Heart left ventricle (tissue), 16 donors: ENCODE results near the gene CIC. TPM values are rescaled to one million over a fixed set of nuclear protein-coding genes. Genes with fewer than 3 reads are reported as not detected.
A peak's percentile ranks its signal among the peaks of the same experiment; 100 is the strongest.

Experiments used
- ATAC-seq, 4 donors: fragments of 200-7000 bp; cut with Tn5 transposase; one replicate each; pipeline ENCODE4 v1.9.1; 2020 to 2022; ENCODE audit warnings: moderate library complexity in 4 of 4, mild to moderate bottlenecking in 3 of 4, moderate number of reproducible peaks in 1 of 4
- DNase-seq, 5 donors: peaks; one replicate each; pipeline ENCODE4 v3.0.0-alpha.2; 2020
- H3K27ac ChIP-seq, 12 donors: fragments of 200-600 bp; sonication (generic) in 4 of 12; one replicate each; pipeline versions ENCODE4 v1.5.0 to v1.8.0; 2016 to 2022; ENCODE audit warnings: mild to moderate bottlenecking in 2 of 12
- H3K27me3 ChIP-seq, 9 donors: fragments of 200-600 bp; sonication (generic) in 2 of 9; one replicate each; pipeline versions ENCODE4 v1.5.1 to v1.8.0; 2016 to 2022; ENCODE audit warnings: mild to moderate bottlenecking in 3 of 9
- H3K36me3 ChIP-seq, 9 donors: fragments of 200-600 bp; sonication (generic) in 2 of 9; one replicate each; pipeline versions ENCODE4 v1.5.0 to v1.8.0; 2018 to 2022; ENCODE audit warnings: mild to moderate bottlenecking in 2 of 9
- H3K4me1 ChIP-seq, 12 donors: fragments of 200-600 bp; sonication (generic) in 4 of 12; one replicate each; pipeline versions ENCODE4 v1.5.0 to v1.8.0; 2016 to 2022; ENCODE audit warnings: mild to moderate bottlenecking in 3 of 12
- H3K4me3 ChIP-seq, 12 donors: fragments of 200-600 bp; sonication (generic) in 4 of 12; one replicate each; pipeline versions ENCODE4 v1.5.0 to v1.8.0; 2017 to 2022; ENCODE audit warnings: mild to moderate bottlenecking in 9 of 12, moderate library complexity in 4 of 12
- H3K9me3 ChIP-seq, 12 donors: fragments of 200-600 bp; sonication (generic) in 4 of 12; one replicate each; pipeline versions ENCODE4 v1.5.0 to v1.8.0; 2016 to 2022; ENCODE audit warnings: mild to moderate bottlenecking in 1 of 12
- POLR2A ChIP-seq, 2 donors: fragments of 450-650 bp; IDR thresholded peaks; one replicate each; pipeline ENCODE4 v1.6.1; 2017; ENCODE audit warnings: antibody characterized with exemption in 2 of 2, mild to moderate bottlenecking in 2 of 2, moderate library complexity in 2 of 2
- WGBS, 4 donors: extraction: QIAGEN DNeasy Blood & Tissue Kit in 2 of 4; methylation state at CpG; one replicate each; pipeline versions ENCODE4 v1.1.5 to v1.1.7; 2013 to 2018; 5-methylcytosine and 5-hydroxymethylcytosine counted together
- intact Hi-C, 10 donors: fragments of 100-400 bp; cut with DNase I; formaldehyde crosslinking; loops; one replicate each; pipeline versions ENCODE4 v1.11.1 to v1.14.2; 2022
- polyA plus RNA-seq, 2 donors: library from polyadenylated mRNA; stranded (reverse); fragments of 200-250 nt; gene quantifications; one replicate each; pipeline ENCODE4 v1.2.3, GENCODE V29; 2013
- total RNA-seq, 9 donors: library from RNA; depleted of rRNA in 2 of 9; stranded (reverse); fragments of >200 nt in 2 of 9; fragmentation: NEBNext Ultra II Directional in 3 of 9; extraction: Animal tissue kit (Norgen Biotek cat#: 25700) in 3 of 9; gene quantifications; one replicate each; pipeline versions ENCODE4 v1.1.0 to v1.2.4, GENCODE V29; 2016 to 2023
- TF ChIP-seq, protein P1 (sequence below), 12 donors: fragments of 200-600 bp; sonication (generic) in 4 of 12; IDR thresholded peaks; one replicate each; pipeline versions ENCODE4 v1.5.0 to v1.8.0; 2018 to 2022; ENCODE audit warnings: antibody characterized with exemption in 12 of 12, mild to moderate bottlenecking in 5 of 12
- donor health status: ischemic (EF 13 %, LVEDD 7.1; RV severe dilation, severe dysfunction).
- donor health status: healthy with polysubstance abuse.
- donor health status: DM: no; HTN: yes; CAD: no.
- donor health status: DM: no; HTN: no; CAD: no.
- donor health status: ischemic (EF 25% LVEDD 6.9; RV normal size, moderate dysfunction).
- donor health status: ischemic (EF 25% LVEDD 5.7; RV mildly dilated, moderate dysfunction).
- donor health status: healthy.
- donor health status: DM: yes; HTN: yes; CAD: no.
- donor health status: ischemic (EF 35%, LVEDD 5.7; RV mildly dilated, moderate dysfunction).
- donor health status: nonischemic (EF 11% LVEDD 7.7; RV severe dilation, severe dysfunction).
- donor health status: DM: yes; HTN: yes; CAD: no.
- donor health status: PGD.
- donor health status: ischemic (EF 29% LVEDD 5.4; RV normal size, mild dysfunction).
- donor health status: nonischemic (EF 23%, LVEDD 6.1; RV moderate dilation, normal function).

Gene CIC
- total and polyA plus RNA-seq, 11 donors = 25.5 to 54.8 (median 31.0) TPM

- peak in 1 of 5 donors; percentile 28 for DNase-seq
- peaks cover 0 to 45% (median 29%) of the 10 kb centered on the region in 9 donors for H3K36me3 ChIP-seq
- peaks cover 11 to 72% (median 56%) of the 10 kb centered on the region in 12 donors for H3K4me1 ChIP-seq
- WGBS, 4 donors = 95 to 97% (median 96%) methylated on average over 17 to 23 of the region's 23 CpGs
- no peak for ATAC-seq
- H3K27me3 ChIP-seq = no peaks in the 10 kb centered on the region
- H3K9me3 ChIP-seq = no peaks in the 10 kb centered on the region
- TF ChIP-seq POLR2A (IDR thresholded peaks at IDR 0.05) = no peak
- TF ChIP-seq, protein P1, sequence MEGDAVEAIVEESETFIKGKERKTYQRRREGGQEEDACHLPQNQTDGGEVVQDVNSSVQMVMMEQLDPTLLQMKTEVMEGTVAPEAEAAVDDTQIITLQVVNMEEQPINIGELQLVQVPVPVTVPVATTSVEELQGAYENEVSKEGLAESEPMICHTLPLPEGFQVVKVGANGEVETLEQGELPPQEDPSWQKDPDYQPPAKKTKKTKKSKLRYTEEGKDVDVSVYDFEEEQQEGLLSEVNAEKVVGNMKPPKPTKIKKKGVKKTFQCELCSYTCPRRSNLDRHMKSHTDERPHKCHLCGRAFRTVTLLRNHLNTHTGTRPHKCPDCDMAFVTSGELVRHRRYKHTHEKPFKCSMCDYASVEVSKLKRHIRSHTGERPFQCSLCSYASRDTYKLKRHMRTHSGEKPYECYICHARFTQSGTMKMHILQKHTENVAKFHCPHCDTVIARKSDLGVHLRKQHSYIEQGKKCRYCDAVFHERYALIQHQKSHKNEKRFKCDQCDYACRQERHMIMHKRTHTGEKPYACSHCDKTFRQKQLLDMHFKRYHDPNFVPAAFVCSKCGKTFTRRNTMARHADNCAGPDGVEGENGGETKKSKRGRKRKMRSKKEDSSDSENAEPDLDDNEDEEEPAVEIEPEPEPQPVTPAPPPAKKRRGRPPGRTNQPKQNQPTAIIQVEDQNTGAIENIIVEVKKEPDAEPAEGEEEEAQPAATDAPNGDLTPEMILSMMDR (IDR thresholded peaks at IDR 0.05) = no peak
- no peak overlapping the region for H3K4me3 ChIP-seq
- intact Hi-C loops = no loop called here
- no peak overlapping the region for H3K27ac ChIP-seq
Observed at GRCh38 chr19:42272989-42273406, 3.9 kb downstream of the CIC start.

GRCh38 chr19:42273407-42274064 lies 4.5 kb downstream of the CIC start:
- Histone ChIP-seq H3K27ac (no peak overlapping the region), H3K4me3 (no peak overlapping the region), H3K9me3 (no peaks in the 10 kb centered on the region), H3K36me3 (peaks cover 0 to 45% (median 29%) of the 10 kb centered on the region in 9 donors), H3K27me3 (no peaks in the 10 kb centered on the region), H3K4me1 (peaks cover 15 to 77% (median 62%) of the 10 kb centered on the region in 12 donors)
- DNase-seq = no peak
- WGBS, 4 donors = 91 to 94% (median 93%) methylated on average over 38 to 43 of the region's 43 CpGs
- intact Hi-C loops = no loop called here
- ATAC-seq = no peak
- TF ChIP-seq POLR2A (IDR thresholded peaks at IDR 0.05) = no peak
- TF ChIP-seq, protein P1 (IDR thresholded peaks at IDR 0.05) = no peak

GRCh38 chr19:42274065-42274682 lies 5.1 kb downstream of the CIC start:
- Histone ChIP-seq H3K4me1 (peaks cover 21 to 84% (median 68%) of the 10 kb centered on the region in 12 donors), H3K9me3 (no peaks in the 10 kb centered on the region), H3K4me3 (no peak overlapping the region), H3K27me3 (no peaks in the 10 kb centered on the region), H3K27ac (peak overlapping the region in 1 of 12 donors; percentile 6), H3K36me3 (peaks cover 0 to 45% (median 29%) of the 10 kb centered on the region in 9 donors)
- intact Hi-C loops = no loop called here
- no peak for ATAC-seq
- TF ChIP-seq, protein P1 (IDR thresholded peaks at IDR 0.05) = no peak
- TF ChIP-seq POLR2A (IDR thresholded peaks at IDR 0.05) = no peak
- 88 to 94% (median 93%) methylated on average over 16 to 22 of the region's 22 CpGs for WGBS, 4 donors
- DNase-seq = no peak

- DNase-seq (no peak), ATAC-seq (no peak)
- peaks cover 0 to 45% (median 29%) of the 10 kb centered on the region in 9 donors for H3K36me3 ChIP-seq
- peak overlapping the region in 2 of 12 donors; percentile 20 to 26 for H3K27ac ChIP-seq
- H3K4me3 ChIP-seq = no peak overlapping the region
- H3K9me3 ChIP-seq = no peaks in the 10 kb centered on the region
- H3K4me1 ChIP-seq = peaks cover 26 to 87% (median 70%) of the 10 kb centered on the region in 12 donors
- intact Hi-C loops = no loop called here
- no peaks in the 10 kb centered on the region for H3K27me3 ChIP-seq
- 73 to 78% (median 76%) methylated on average over 6 to 7 of the region's 7 CpGs for WGBS, 4 donors
- TF ChIP-seq, protein P1 (IDR thresholded peaks at IDR 0.05) = no peak
- no peak for TF ChIP-seq POLR2A (IDR thresholded peaks at IDR 0.05)
Observed at GRCh38 chr19:42275103-42275502, 6.1 kb downstream of the CIC start.
